H9 (cell line): ENCODE data around the gene HPD. TPM values are rescaled to one million over a fixed set of nuclear protein-coding genes. Genes with fewer than 3 reads are reported as not detected.

Source experiments
- DNase-seq: peaks from one replicate; pipeline ENCODE4 v3.0.0-alpha.2; 2017
- H2AFZ ChIP-seq: one replicate; pipeline ENCODE4 v1.6.1; 2013; ENCODE audit warnings: mild to moderate bottlenecking, low read length, control low read depth, moderate library complexity
- H2AK5ac ChIP-seq: 2 replicates; pipeline ENCODE4 v1.6.1; 2013; ENCODE audit warnings: low read length, control low read depth, mixed read lengths; ENCODE audit not compliant: insufficient read length
- H2BK120ac ChIP-seq: one replicate; pipeline ENCODE4 v1.6.1; 2013; ENCODE audit warnings: low read depth, mild to moderate bottlenecking, low read length, control low read depth, inconsistent platforms; ENCODE audit not compliant: poor library complexity, severe bottlenecking
- H2BK12ac ChIP-seq: 2 replicates; pipeline ENCODE4 v1.6.1; 2013; ENCODE audit warnings: low read length, control low read depth, mixed read lengths, low read depth; ENCODE audit not compliant: insufficient read length
- H2BK15ac ChIP-seq: 2 replicates; pipeline ENCODE4 v1.6.1; 2013; ENCODE audit warnings: low read depth, low read length, control low read depth
- H2BK20ac ChIP-seq: one replicate; pipeline ENCODE4 v1.6.1; 2013; ENCODE audit warnings: low read depth, mild to moderate bottlenecking, low read length, control low read depth, inconsistent platforms; ENCODE audit not compliant: poor library complexity, severe bottlenecking
- H2BK5ac ChIP-seq: 2 replicates; pipeline ENCODE4 v1.6.1; 2013; ENCODE audit warnings: low read length, control low read depth, mixed read lengths; ENCODE audit not compliant: insufficient read length
- H3K14ac ChIP-seq: 2 replicates; pipeline ENCODE4 v1.6.1; 2013; ENCODE audit warnings: low read length, control low read depth; ENCODE audit not compliant: insufficient read depth
- H3K18ac ChIP-seq: 2 replicates; pipeline ENCODE4 v1.6.1; 2013; ENCODE audit warnings: low read depth, mild to moderate bottlenecking, mixed read lengths, low read length, control low read depth; ENCODE audit not compliant: insufficient read length
- H3K23ac ChIP-seq: 2 replicates; pipeline ENCODE4 v1.6.1; 2013; ENCODE audit warnings: low read length, control low read depth, mixed read lengths, low read depth; ENCODE audit not compliant: insufficient read length
- H3K23me2 ChIP-seq: 2 replicates; pipeline ENCODE4 v1.6.1; 2013; ENCODE audit warnings: low read depth, mild to moderate bottlenecking, mixed read lengths, low read length, control low read depth; ENCODE audit not compliant: insufficient read length, poor library complexity, severe bottlenecking
- H3K27ac ChIP-seq: 2 replicates; pipeline ENCODE4 v1.5.1; 2013; ENCODE audit warnings: low read length, control low read depth, mixed read lengths, low read depth; ENCODE audit not compliant: insufficient read length
- H3K27me3 ChIP-seq: 2 replicates; pipeline ENCODE4 v1.6.1; 2013; ENCODE audit warnings: low read length, control low read depth, inconsistent platforms; ENCODE audit not compliant: insufficient read depth
- H3K4ac ChIP-seq: 2 replicates; pipeline ENCODE4 v1.6.1; 2013; ENCODE audit warnings: low read depth, mild to moderate bottlenecking, control low read depth, inconsistent platforms, low read length, moderate library complexity
- H3K4me1 ChIP-seq: 2 replicates; pipeline ENCODE4 v1.6.1; 2013; ENCODE audit warnings: low read length, control low read depth, inconsistent platforms; ENCODE audit not compliant: insufficient read depth
- H3K4me2 ChIP-seq: 2 replicates; pipeline ENCODE4 v1.6.1; 2013; ENCODE audit warnings: low read length, control low read depth, mixed read lengths; ENCODE audit not compliant: insufficient read length, insufficient read depth
- H3K56ac ChIP-seq: 2 replicates; pipeline ENCODE4 v1.6.1; 2013; ENCODE audit warnings: low read depth, mild to moderate bottlenecking, mixed read lengths, low read length, control low read depth; ENCODE audit not compliant: insufficient read length
- H3K79me1 ChIP-seq: 2 replicates; pipeline ENCODE4 v1.6.1; 2013; ENCODE audit warnings: low read depth, mild to moderate bottlenecking, moderate library complexity, low read length, control low read depth, inconsistent platforms; ENCODE audit not compliant: insufficient read depth, poor library complexity, severe bottlenecking
- H3K79me2 ChIP-seq: 2 replicates; pipeline ENCODE4 v1.6.1; 2013; ENCODE audit warnings: low read length, control low read depth, inconsistent platforms; ENCODE audit not compliant: insufficient read depth
- H3K9ac ChIP-seq: 2 replicates; pipeline ENCODE4 v1.6.1; 2013; ENCODE audit warnings: low read length, control low read depth, mixed read lengths; ENCODE audit not compliant: insufficient read length; ENCODE audit errors: extremely low read depth
- H3K9me3 ChIP-seq: one replicate; pipeline ENCODE4 v1.6.1; 2013; ENCODE audit warnings: low read depth, low read length, inconsistent platforms; ENCODE audit not compliant: control insufficient read depth
- H3T11ph ChIP-seq: one replicate; pipeline ENCODE4 v1.6.1; 2013; ENCODE audit warnings: mild to moderate bottlenecking, low read length, control low read depth, inconsistent platforms
- H4K20me1 ChIP-seq: one replicate; pipeline ENCODE4 v1.6.1; 2013; ENCODE audit not compliant: control insufficient read depth, insufficient read length, insufficient read depth
- H4K5ac ChIP-seq: 2 replicates; pipeline ENCODE4 v1.6.1; 2013; ENCODE audit warnings: low read depth, mild to moderate bottlenecking, mixed read lengths, low read length, control low read depth; ENCODE audit not compliant: insufficient read length
- H4K8ac ChIP-seq: replicated peaks from 2 replicates; pipeline ENCODE4 v1.6.1; 2013; ENCODE audit warnings: low read length, control low read depth, mixed read lengths, low read depth; ENCODE audit not compliant: insufficient read length
- H4K91ac ChIP-seq: 2 replicates; pipeline ENCODE4 v1.6.1; 2013; ENCODE audit warnings: low read depth, mild to moderate bottlenecking, moderate library complexity, mixed read lengths, low read length, control low read depth; ENCODE audit not compliant: insufficient read length
- H3K27ac Mint-ChIP-seq, 3 experiments: 2 replicates in 2 of 3; 3 replicates in 1 of 3; pipeline ENCODE4 v1.8.0; 2020 to 2021; ENCODE audit warnings: mixed read lengths in 3 of 3, mild to moderate bottlenecking in 1 of 3, moderate library complexity in 1 of 3
- H3K27me3 Mint-ChIP-seq: 2 replicates; pipeline ENCODE4 v1.8.0; 2021; ENCODE audit warnings: low read depth, mild to moderate bottlenecking, moderate library complexity, mixed read lengths
- H3K36me3 Mint-ChIP-seq, 3 experiments: 2 replicates in 2 of 3; 3 replicates in 1 of 3; pipeline ENCODE4 v1.8.0; 2020 to 2021; ENCODE audit warnings: low read depth in 3 of 3, mixed read lengths in 3 of 3; ENCODE audit not compliant: insufficient read depth in 1 of 3
- H3K4me1 Mint-ChIP-seq, 2 experiments: 2 replicates each; pipeline ENCODE4 v1.8.0; 2020; ENCODE audit warnings: mixed read lengths in 2 of 2
- H3K4me3 Mint-ChIP-seq, 2 experiments: 2 replicates in 1 of 2; 3 replicates in 1 of 2; pipeline ENCODE4 v1.8.0; 2020 to 2021; ENCODE audit warnings: mild to moderate bottlenecking in 2 of 2, mixed read lengths in 2 of 2, moderate library complexity in 1 of 2
- H3K9me3 Mint-ChIP-seq, 2 experiments: 2 replicates in 1 of 2; 3 replicates in 1 of 2; pipeline ENCODE4 v1.8.0; 2020; ENCODE audit warnings: mild to moderate bottlenecking in 2 of 2, mixed read lengths in 2 of 2, moderate library complexity in 1 of 2
- CTCF ChIP-seq: fragments of 200-600 bp; sonication (generic); conservative IDR thresholded peaks from 3 replicates; pipeline ENCODE4 v1.8.0; 2021; ENCODE audit warnings: antibody characterized with exemption, mild to moderate bottlenecking
- WGBS: extraction: QIAGEN DNeasy Blood & Tissue Kit; methylation state at CpG from one replicate; pipeline ENCODE4 v1.1.7; 2013; ENCODE audit warnings: missing lambda C conversion rate, low lambda C conversion rate, mixed read lengths; ENCODE audit not compliant: insufficient read length; ENCODE audit errors: extremely low coverage; 5-methylcytosine and 5-hydroxymethylcytosine counted together
- total RNA-seq: library from RNA; stranded (reverse); gene quantifications from 2 replicates; pipeline ENCODE4 v1.2.1, GENCODE V29; 2021

HPD gene
- total RNA-seq, 1 experiment from 2014 or later = not detected

- H3K23me2 ChIP-seq = no peaks in the 10 kb centered on the region
- WGBS = no CpG with 5 or more reads among the region's 4 CpGs
- no peak overlapping the region for H3T11ph ChIP-seq
- no peak overlapping the region for H3K27ac ChIP-seq
- TF ChIP-seq CTCF = peak; percentile 17; the same call in 1 of the 3 replicates
- DNase-seq = peak; percentile 25
- H3K79me2 ChIP-seq = no peaks in the 10 kb centered on the region
- H4K5ac ChIP-seq = no peak overlapping the region
- H3K18ac ChIP-seq = no peak overlapping the region
- no peaks in the 10 kb centered on the region for H3K9me3 ChIP-seq
- no peak overlapping the region for H2BK12ac ChIP-seq
- H3K27me3 Mint-ChIP-seq = peaks cover 15% of the 10 kb centered on the region
- H3K14ac ChIP-seq = no peak overlapping the region
- no peak overlapping the region for H3K4me2 ChIP-seq
- H3K36me3 Mint-ChIP-seq = peaks cover 0 to under 1% (median under 1%) of the 10 kb centered on the region in 3 experiments; a peak in 2 of 7 replicates
- no peak overlapping the region for H2AK5ac ChIP-seq
- H3K27ac Mint-ChIP-seq = no peak overlapping the region
- H3K4me1 Mint-ChIP-seq = peaks cover 5 to 12% of the 10 kb centered on the region in 2 experiments
- H3K9ac ChIP-seq = no peak overlapping the region
- H3K56ac ChIP-seq = no peak overlapping the region
- H2BK120ac ChIP-seq = no peak overlapping the region
- no peaks in the 10 kb centered on the region for H3K27me3 ChIP-seq
- no peak overlapping the region for H4K91ac ChIP-seq
- no peaks in the 10 kb centered on the region for H3K79me1 ChIP-seq
- no peak overlapping the region; a peak in 1 of 5 replicates for H3K4me3 Mint-ChIP-seq
- H3K9me3 Mint-ChIP-seq = no peaks in the 10 kb centered on the region; a peak in 2 of 5 replicates
- no peaks in the 10 kb centered on the region for H3K4me1 ChIP-seq
- no peak overlapping the region for H2BK20ac ChIP-seq
- H3K23ac ChIP-seq = no peak overlapping the region
- H3K4ac ChIP-seq = no peak overlapping the region
- H4K8ac ChIP-seq = no peak overlapping the region
- no peak overlapping the region for H2AFZ ChIP-seq
- H2BK5ac ChIP-seq = no peak overlapping the region
- H4K20me1 ChIP-seq = peaks cover 3% of the 10 kb centered on the region
- no peak overlapping the region for H2BK15ac ChIP-seq
These were observed 21.0 kb downstream of the HPD start for GRCh38 chr12:121837680-121838079.
